ENCODE data around the gene RAB10.
"Not testable (repeated sequence)": the region's sequence is repeated elsewhere in the genome, so short reads cannot be mapped to it uniquely, and the experiment has no call there.

RAB10 gene

GRCh38 chr2:26075173-26075572 lies 41.3 kb downstream of the RAB10 start:
- peak overlapping the region; percentile 82 for H3K27ac ChIP-seq
- TF ChIP-seq ZFX (IDR thresholded peaks at IDR 0.05; ENCODE audit: borderline replicate concordance) (no peak), CTCF (IDR thresholded peaks at IDR 0.05) (no peak)

GRCh38 chr2:26076001-26076587 lies 42.2 kb downstream of the RAB10 start:
- no peak for TF ChIP-seq ZFX (IDR thresholded peaks at IDR 0.05; ENCODE audit: borderline replicate concordance)
- TF ChIP-seq CTCF (IDR thresholded peaks at IDR 0.05) = no peak
- H3K27ac ChIP-seq = peak overlapping the region; percentile 82

GRCh38 chr2:26077291-26077690 lies 43.4 kb downstream of the RAB10 start:
- peak overlapping the region; percentile 82 for H3K27ac ChIP-seq
- TF ChIP-seq CTCF (IDR thresholded peaks at IDR 0.05) = no peak
- no peak for TF ChIP-seq ZFX (IDR thresholded peaks at IDR 0.05; ENCODE audit: borderline replicate concordance)

GRCh38 chr2:26078939-26079338 lies 45.1 kb downstream of the RAB10 start:
- TF ChIP-seq CTCF (IDR thresholded peaks at IDR 0.05) = no peak
- TF ChIP-seq ZFX (IDR thresholded peaks at IDR 0.05; ENCODE audit: borderline replicate concordance) = no peak

GRCh38 chr2:26080356-26080755 lies 46.5 kb downstream of the RAB10 start:
- H3K27ac ChIP-seq = no peak overlapping the region
- no peak for TF ChIP-seq CTCF (IDR thresholded peaks at IDR 0.05)
- no peak for TF ChIP-seq ZFX (IDR thresholded peaks at IDR 0.05; ENCODE audit: borderline replicate concordance)

More at GRCh38 chr2:26078939-26079338, 45.1 kb downstream of the RAB10 start:
- no peak overlapping the region for H3K27ac ChIP-seq

GRCh38 chr2:26080925-26081324 lies 47.0 kb downstream of the RAB10 start:
- H3K27ac ChIP-seq = not testable (repeated sequence)

- no peak overlapping the region for H3K27ac ChIP-seq
- TF ChIP-seq ZFX (IDR thresholded peaks at IDR 0.05; ENCODE audit: borderline replicate concordance) (no peak), CTCF (IDR thresholded peaks at IDR 0.05) (no peak)
Measured at GRCh38 chr2:26081556-26081955, 47.7 kb downstream of the RAB10 start.

GRCh38 chr2:26086155-26086637 lies 52.3 kb downstream of the RAB10 start:
- no peak overlapping the region for H3K27ac ChIP-seq

More at GRCh38 chr2:26086155-26086637, 52.3 kb downstream of the RAB10 start:
- TF ChIP-seq CTCF (IDR thresholded peaks at IDR 0.05) (no peak), ZFX (IDR thresholded peaks at IDR 0.05; ENCODE audit: borderline replicate concordance) (no peak)
